Activated naive CD8-positive, alpha-beta T cell treated with anti-CD3 and anti-CD28 coated beads for 36 hours (primary cell): ENCODE measurements around the gene KIF20B. TPM values are rescaled to one million over a fixed set of nuclear protein-coding genes. Genes with fewer than 3 reads are reported as not detected.
"Not testable (repeated sequence)": the region's sequence is repeated elsewhere in the genome, so short reads cannot be mapped to it uniquely, and the experiment has no call there.

Experiments used
- DNase-seq: peaks from one replicate; pipeline ENCODE4 v3.0.0; 2021
- H3K27ac Mint-ChIP-seq: one replicate; pipeline ENCODE4 v1.8.0; 2022; ENCODE audit warnings: mild to moderate bottlenecking, moderate library complexity, mixed read lengths
- H3K27me3 Mint-ChIP-seq: one replicate; pipeline ENCODE4 v1.8.0; 2022; ENCODE audit warnings: mild to moderate bottlenecking, mixed read lengths
- H3K36me3 Mint-ChIP-seq: one replicate; pipeline ENCODE4 v1.8.0; 2021; ENCODE audit warnings: mild to moderate bottlenecking, mixed read lengths
- H3K4me1 Mint-ChIP-seq: one replicate; pipeline ENCODE4 v1.8.0; 2021; ENCODE audit warnings: mixed read lengths
- H3K4me3 Mint-ChIP-seq: one replicate; pipeline ENCODE4 v1.8.0; 2022; ENCODE audit warnings: mild to moderate bottlenecking, moderate library complexity, mixed read lengths
- H3K9me3 Mint-ChIP-seq: one replicate; pipeline ENCODE4 v1.8.0; 2022; ENCODE audit warnings: mixed read lengths
- total RNA-seq, 2 experiments: library from RNA; stranded (reverse); gene quantifications; one replicate each; pipeline ENCODE4 v1.2.3, GENCODE V29; 2021

The KIF20B gene
- total RNA-seq, 2 experiments from 2014 or later, result 61.7 to 63.2 TPM

GRCh38 chr10:89710753-89711152, 9.4 kb downstream of the KIF20B start:
- peaks cover 28% of the 10 kb centered on the region for H3K36me3 Mint-ChIP-seq
- H3K4me3 Mint-ChIP-seq, result no peak overlapping the region
- no peak overlapping the region for H3K27ac Mint-ChIP-seq
- DNase-seq, result no peak
- no peaks in the 10 kb centered on the region for H3K27me3 Mint-ChIP-seq
- no peaks in the 10 kb centered on the region for H3K9me3 Mint-ChIP-seq
- H3K4me1 Mint-ChIP-seq, result peaks cover 12% of the 10 kb centered on the region

- H3K9me3 Mint-ChIP-seq, result no peaks in the 10 kb centered on the region
- H3K27me3 Mint-ChIP-seq, result no peaks in the 10 kb centered on the region
- H3K4me1 Mint-ChIP-seq, result peaks cover 3% of the 10 kb centered on the region
- DNase-seq, result no peak
- peaks cover 34% of the 10 kb centered on the region for H3K36me3 Mint-ChIP-seq
- H3K4me3 Mint-ChIP-seq, result no peak overlapping the region
- H3K27ac Mint-ChIP-seq, result no peak overlapping the region
Measured at GRCh38 chr10:89734616-89735015, 33.2 kb downstream of the KIF20B start.

DNA sequence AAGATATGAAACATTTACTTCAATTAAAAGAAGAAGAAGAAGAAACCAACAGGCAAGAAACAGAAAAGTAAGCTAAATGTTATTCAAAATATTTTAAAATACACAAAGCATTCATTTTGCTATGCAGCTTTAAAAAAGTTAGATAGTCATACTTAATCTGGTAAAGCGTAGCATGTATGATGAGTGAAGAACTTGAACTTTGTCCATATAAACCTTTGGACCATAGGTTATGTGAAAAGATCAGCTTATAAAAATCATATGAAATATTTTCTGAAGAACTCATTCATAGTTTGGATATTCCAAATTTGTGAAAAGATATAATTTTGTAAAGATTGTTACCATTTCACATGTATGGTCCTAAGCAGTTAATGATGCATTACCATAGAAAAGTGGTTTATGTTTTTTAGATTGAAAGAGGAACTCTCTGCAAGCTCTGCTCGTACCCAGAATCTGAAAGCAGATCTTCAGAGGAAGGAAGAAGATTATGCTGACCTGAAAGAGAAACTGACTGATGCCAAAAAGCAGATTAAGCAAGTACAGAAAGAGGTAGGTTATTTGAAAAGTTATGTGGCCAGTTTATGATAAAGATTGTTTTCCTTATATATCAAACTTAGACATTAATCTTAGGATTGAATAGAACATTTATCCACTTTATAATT, 37.3 kb downstream of the KIF20B start:
- no peak for DNase-seq
- Mint-ChIP-seq H3K4me3 (no peak overlapping the region), H3K4me1 (peaks cover 3% of the 10 kb centered on the region), H3K27ac (peak overlapping the region; percentile 62), H3K9me3 (no peaks in the 10 kb centered on the region), H3K36me3 (peaks cover 25% of the 10 kb centered on the region), H3K27me3 (no peaks in the 10 kb centered on the region)

- H3K27ac Mint-ChIP-seq, result no peak overlapping the region
- no peaks in the 10 kb centered on the region for H3K27me3 Mint-ChIP-seq
- H3K36me3 Mint-ChIP-seq, result peaks cover 35% of the 10 kb centered on the region
- no peak overlapping the region for H3K4me3 Mint-ChIP-seq
- H3K4me1 Mint-ChIP-seq, result peaks cover 3% of the 10 kb centered on the region
- DNase-seq, result no peak
- H3K9me3 Mint-ChIP-seq, result no peaks in the 10 kb centered on the region
Measured at GRCh38 chr10:89741126-89741762, 39.9 kb downstream of the KIF20B start.

- DNase-seq, result no peak
- Mint-ChIP-seq H3K27ac (no peak overlapping the region), H3K4me1 (no peaks in the 10 kb centered on the region), H3K27me3 (no peaks in the 10 kb centered on the region), H3K36me3 (peaks cover 29% of the 10 kb centered on the region), H3K4me3 (no peak overlapping the region), H3K9me3 (no peaks in the 10 kb centered on the region)
Measured at GRCh38 chr10:89744026-89744425, 42.6 kb downstream of the KIF20B start.

GRCh38 chr10:89745903-89746302, 44.5 kb downstream of the KIF20B start:
- Mint-ChIP-seq H3K4me3 (no peak overlapping the region), H3K36me3 (peaks cover 31% of the 10 kb centered on the region), H3K27me3 (no peaks in the 10 kb centered on the region), H3K9me3 (no peaks in the 10 kb centered on the region), H3K4me1 (no peaks in the 10 kb centered on the region), H3K27ac (no peak overlapping the region)
- no peak for DNase-seq

GRCh38 chr10:89750441-89750840, 49.1 kb downstream of the KIF20B start:
- no peaks in the 10 kb centered on the region for H3K27me3 Mint-ChIP-seq
- no peak overlapping the region for H3K27ac Mint-ChIP-seq
- H3K9me3 Mint-ChIP-seq, result no peaks in the 10 kb centered on the region
- DNase-seq, result no peak
- no peak overlapping the region for H3K4me3 Mint-ChIP-seq
- H3K4me1 Mint-ChIP-seq, result no peaks in the 10 kb centered on the region
- peaks cover 29% of the 10 kb centered on the region for H3K36me3 Mint-ChIP-seq

- H3K4me3 Mint-ChIP-seq, result no peak overlapping the region
- peaks cover 20% of the 10 kb centered on the region for H3K36me3 Mint-ChIP-seq
- H3K9me3 Mint-ChIP-seq, result no peaks in the 10 kb centered on the region
- no peak overlapping the region for H3K27ac Mint-ChIP-seq
- H3K4me1 Mint-ChIP-seq, result no peaks in the 10 kb centered on the region
- DNase-seq, result no peak
- H3K27me3 Mint-ChIP-seq, result no peaks in the 10 kb centered on the region
Measured at GRCh38 chr10:89755374-89755773, 54.0 kb downstream of the KIF20B start.

- peaks cover 3% of the 10 kb centered on the region for H3K9me3 Mint-ChIP-seq
- H3K4me1 Mint-ChIP-seq, result no peaks in the 10 kb centered on the region
- no peak for DNase-seq
- H3K27me3 Mint-ChIP-seq, result no peaks in the 10 kb centered on the region
- H3K27ac Mint-ChIP-seq, result no peak overlapping the region
- H3K36me3 Mint-ChIP-seq, result peaks cover 43% of the 10 kb centered on the region
- no peak overlapping the region for H3K4me3 Mint-ChIP-seq
Measured at GRCh38 chr10:89759531-89759930, 58.1 kb downstream of the KIF20B start.

DNA sequence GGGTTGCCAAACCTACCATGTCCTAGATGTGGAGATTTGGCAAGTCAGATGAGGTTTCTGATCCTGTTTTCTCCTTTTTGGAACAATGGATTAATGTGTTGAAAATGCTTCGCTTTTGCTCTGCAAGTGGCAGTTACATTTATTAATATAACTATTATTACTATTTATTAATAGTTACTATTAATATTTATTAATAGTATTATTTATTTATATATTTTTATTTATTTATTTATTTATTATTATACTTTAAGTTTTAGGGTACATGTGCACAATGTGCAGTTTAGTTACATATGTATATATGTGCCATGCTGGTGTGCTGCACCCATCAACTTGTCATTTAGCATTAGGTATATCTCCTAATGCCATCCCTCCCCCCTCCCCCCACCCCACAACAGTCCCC, 62.3 kb downstream of the KIF20B start:
- not testable (repeated sequence) for H3K4me3 Mint-ChIP-seq, H3K9me3 Mint-ChIP-seq, H3K4me1 Mint-ChIP-seq, H3K27me3 Mint-ChIP-seq, H3K27ac Mint-ChIP-seq, DNase-seq
- H3K36me3 Mint-ChIP-seq, result peaks cover 53% of the 10 kb centered on the region

- no peak overlapping the region for H3K27ac Mint-ChIP-seq
- DNase-seq, result no peak
- no peaks in the 10 kb centered on the region for H3K9me3 Mint-ChIP-seq
- H3K4me1 Mint-ChIP-seq, result peaks cover 5% of the 10 kb centered on the region
- no peaks in the 10 kb centered on the region for H3K27me3 Mint-ChIP-seq
- H3K4me3 Mint-ChIP-seq, result no peak overlapping the region
- peaks cover 55% of the 10 kb centered on the region for H3K36me3 Mint-ChIP-seq
Measured at GRCh38 chr10:89771684-89772083, 70.3 kb downstream of the KIF20B start.

DNA sequence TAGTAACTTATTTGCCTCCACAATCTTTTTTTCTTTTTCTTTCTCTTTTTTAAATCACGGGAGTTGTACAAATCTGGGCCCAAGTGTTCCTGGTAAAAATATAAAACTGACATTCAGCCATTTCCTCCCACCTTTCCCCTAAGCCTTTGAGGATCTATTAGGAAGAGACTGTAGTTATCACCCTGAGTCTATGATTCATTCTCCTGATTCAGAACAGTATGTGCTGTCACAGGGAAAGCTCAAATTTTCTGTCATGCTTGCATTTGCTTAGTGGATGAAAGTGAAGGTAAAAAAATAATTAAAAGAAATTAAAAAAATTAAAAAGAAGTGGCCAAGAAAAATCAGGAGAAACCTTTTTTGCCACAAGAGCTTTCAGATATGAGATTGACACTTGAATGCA, 71.7 kb downstream of the KIF20B start:
- H3K4me3 Mint-ChIP-seq, result no peak overlapping the region
- peaks cover 59% of the 10 kb centered on the region for H3K36me3 Mint-ChIP-seq
- peaks cover 3% of the 10 kb centered on the region for H3K4me1 Mint-ChIP-seq
- no peak overlapping the region for H3K27ac Mint-ChIP-seq
- H3K9me3 Mint-ChIP-seq, result no peaks in the 10 kb centered on the region
- no peak for DNase-seq
- no peaks in the 10 kb centered on the region for H3K27me3 Mint-ChIP-seq

DNA sequence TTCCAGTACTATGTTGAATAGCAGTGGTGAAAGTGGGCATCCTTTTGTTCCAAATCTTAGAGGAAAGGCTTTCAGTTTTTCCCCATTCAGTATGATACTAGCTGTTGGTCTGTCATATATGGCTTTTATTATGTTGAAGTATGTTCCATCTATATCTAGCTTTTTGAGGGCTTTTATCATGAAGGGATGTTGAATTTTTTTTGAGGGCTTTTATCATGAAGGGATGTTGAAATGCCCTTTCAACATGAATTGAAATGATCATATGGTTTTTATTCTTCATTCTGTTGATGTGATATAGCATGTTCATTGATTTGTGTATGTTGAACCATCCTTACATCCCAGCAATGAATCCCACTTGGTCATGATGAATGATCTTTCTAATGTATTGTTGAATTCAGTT, 75.3 kb downstream of the KIF20B start:
- Mint-ChIP-seq H3K4me1 (no peaks in the 10 kb centered on the region), H3K27ac (no peak overlapping the region), H3K36me3 (peaks cover 49% of the 10 kb centered on the region), H3K27me3 (no peaks in the 10 kb centered on the region), H3K9me3 (no peaks in the 10 kb centered on the region), H3K4me3 (no peak overlapping the region)
- DNase-seq, result no peak

DNA sequence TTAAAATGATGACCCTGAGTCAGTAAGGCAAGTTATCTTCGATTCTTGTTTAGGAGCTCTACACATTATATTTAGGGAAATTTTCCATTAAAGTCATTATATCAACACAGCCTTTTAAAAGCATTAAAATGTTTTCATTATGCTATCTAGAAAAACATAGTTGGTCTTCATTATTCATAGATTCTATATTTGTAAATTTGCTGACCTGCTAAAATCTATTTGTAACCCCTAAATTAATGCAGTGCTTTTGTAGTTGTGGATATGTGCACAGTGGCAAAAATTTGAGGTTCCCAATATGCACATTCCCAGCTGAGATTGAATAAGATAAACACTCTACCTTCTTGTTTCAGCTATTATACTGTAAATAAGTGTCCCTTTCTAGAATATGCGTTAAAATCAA, 81.1 kb downstream of the KIF20B start:
- Mint-ChIP-seq H3K36me3 (peaks cover 14% of the 10 kb centered on the region), H3K27ac (no peak overlapping the region), H3K9me3 (no peaks in the 10 kb centered on the region), H3K4me3 (no peak overlapping the region), H3K4me1 (peaks cover 4% of the 10 kb centered on the region), H3K27me3 (no peaks in the 10 kb centered on the region)
- DNase-seq, result no peak

- Mint-ChIP-seq H3K4me3 (no peak overlapping the region), H3K4me1 (peaks cover 4% of the 10 kb centered on the region), H3K27ac (no peak overlapping the region), H3K36me3 (peaks cover 11% of the 10 kb centered on the region), H3K9me3 (no peaks in the 10 kb centered on the region), H3K27me3 (no peaks in the 10 kb centered on the region)
- DNase-seq, result no peak
Measured at GRCh38 chr10:89783406-89783805, 82.0 kb downstream of the KIF20B start.

- Mint-ChIP-seq H3K4me1 (peaks cover 4% of the 10 kb centered on the region), H3K9me3 (no peaks in the 10 kb centered on the region), H3K27ac (no peak overlapping the region), H3K36me3 (peaks cover 5% of the 10 kb centered on the region), H3K27me3 (peaks cover 3% of the 10 kb centered on the region), H3K4me3 (no peak overlapping the region)
- DNase-seq, result no peak
Measured at GRCh38 chr10:89785095-89785494, 83.7 kb downstream of the KIF20B start.
